IMR-90 (cell line): ENCODE results near the gene EFHC1. TPM values are rescaled to one million over a fixed set of nuclear protein-coding genes. Genes with fewer than 3 reads are reported as not detected.

ENCODE experiments used
- ATAC-seq: fragments of 200-7000 bp; cut with Tn5 transposase; 2 replicates; pipeline ENCODE4 v1.9.1; 2020; ENCODE audit warnings: low read depth, mild to moderate bottlenecking, moderate library complexity
- BruUV-seq: library from RNA; stranded (reverse); fragments of 400-500 nt; replicated peaks from 2 replicates; lab custom pipeline; 2021; lab: Mats Ljungman, UMichigan
- CTCF ChIA-PET: fragments of 300-600 bp; formaldehyde crosslinking; extraction: SDS; loops from one replicate; lab custom pipeline; 2021; ENCODE audit warnings: antibody characterized with exemption; lab: Yijun Ruan, JAX
- POLR2A ChIA-PET: fragments of 300-600 bp; sonication (Branson Sonifier 250); formaldehyde crosslinking; loops from one replicate; lab custom pipeline; 2022; ENCODE audit warnings: antibody characterized with exemption; ENCODE audit not compliant: unreplicated experiment; lab: Charles Lee
- DNase-seq: peaks from one replicate; pipeline ENCODE4 v3.0.0; 2013
- H2AFZ ChIP-seq: replicated peaks from 2 replicates; pipeline ENCODE3; 2013; ENCODE audit warnings: low read length, mild to moderate bottlenecking; ENCODE audit not compliant: poor library complexity
- H2AK5ac ChIP-seq: 2 replicates; pipeline ENCODE4 v1.6.1; 2013; ENCODE audit warnings: low read depth, low read length, inconsistent platforms
- H2AK9ac ChIP-seq: replicated peaks from 2 replicates; pipeline ENCODE3; 2013; ENCODE audit warnings: mild to moderate bottlenecking, low read depth, low read length, moderate library complexity; ENCODE audit not compliant: poor library complexity
- H2BK120ac ChIP-seq: 2 replicates; pipeline ENCODE4 v1.6.1; 2013; ENCODE audit warnings: low read depth, low read length, inconsistent platforms
- H2BK15ac ChIP-seq: 3 replicates; pipeline ENCODE4 v1.6.1; 2013; ENCODE audit warnings: low read depth, low read length, inconsistent platforms
- H2BK20ac ChIP-seq: 2 replicates; pipeline ENCODE4 v1.6.1; 2013; ENCODE audit warnings: low read depth, mild to moderate bottlenecking, inconsistent platforms, low read length, moderate library complexity
- H2BK5ac ChIP-seq: 2 replicates; pipeline ENCODE4 v1.6.1; 2013; ENCODE audit warnings: mild to moderate bottlenecking, low read depth, low read length, inconsistent platforms; ENCODE audit not compliant: poor library complexity, severe bottlenecking
- H3K14ac ChIP-seq: replicated peaks from 2 replicates; pipeline ENCODE4 v1.6.1; 2013; ENCODE audit warnings: low read depth, low read length, inconsistent platforms
- H3K18ac ChIP-seq: 2 replicates; pipeline ENCODE4 v1.6.1; 2013; ENCODE audit warnings: low read depth, low read length, control low read depth
- H3K23ac ChIP-seq: 2 replicates; pipeline ENCODE4 v1.6.1; 2013; ENCODE audit warnings: low read depth, low read length, inconsistent platforms
- H3K27ac ChIP-seq: 2 replicates; pipeline ENCODE4 v1.5.1; 2013; ENCODE audit warnings: mild to moderate bottlenecking, control low read depth, low read length; ENCODE audit not compliant: insufficient read depth
- H3K27me3 ChIP-seq: 2 replicates; pipeline ENCODE4 v1.6.1; 2013; ENCODE audit warnings: low read length; ENCODE audit not compliant: control insufficient read depth, insufficient read depth
- H3K36me3 ChIP-seq: 2 replicates; pipeline ENCODE4 v1.6.1; 2013; ENCODE audit warnings: low read length, mixed read lengths; ENCODE audit not compliant: control insufficient read depth, insufficient read depth
- H3K4ac ChIP-seq: 2 replicates; pipeline ENCODE4 v1.6.1; 2013; ENCODE audit warnings: low read depth, low read length, inconsistent platforms
- H3K4me1 ChIP-seq: 2 replicates; pipeline ENCODE4 v1.6.1; 2013; ENCODE audit warnings: low read length, mixed read lengths; ENCODE audit not compliant: control insufficient read depth, insufficient read depth
- H3K4me2 ChIP-seq: 2 replicates; pipeline ENCODE4 v1.6.1; 2013; ENCODE audit warnings: low read depth, mild to moderate bottlenecking, control low read depth, low read length, moderate library complexity
- H3K4me3 ChIP-seq: 2 replicates; pipeline ENCODE4 v1.5.1; 2013; ENCODE audit warnings: low read depth, mild to moderate bottlenecking, control low read depth, low read length, moderate library complexity; ENCODE audit not compliant: insufficient read depth
- H3K56ac ChIP-seq: 2 replicates; pipeline ENCODE4 v1.6.1; 2013; ENCODE audit warnings: low read length, inconsistent platforms; ENCODE audit not compliant: insufficient read depth; ENCODE audit errors: extremely low read depth
- H3K79me1 ChIP-seq, 2 experiments: 2 replicates each; pipeline ENCODE4 v1.6.1; 2013; ENCODE audit warnings: low read length in 2 of 2, inconsistent platforms in 1 of 2, low read depth in 1 of 2
- H3K9ac ChIP-seq: 2 replicates; pipeline ENCODE4 v1.6.1; 2013; ENCODE audit warnings: low read depth, low read length, control low read depth
- H3K9me1 ChIP-seq: 2 replicates; pipeline ENCODE4 v1.6.1; 2013; ENCODE audit warnings: low read length, inconsistent platforms; ENCODE audit not compliant: insufficient read depth
- H3K9me3 ChIP-seq: 2 replicates; pipeline ENCODE4 v1.6.1; 2013; ENCODE audit warnings: low read length; ENCODE audit not compliant: control insufficient read depth, insufficient read depth
- H4K20me1 ChIP-seq: 2 replicates; pipeline ENCODE4 v1.6.1; 2013; ENCODE audit warnings: low read length, inconsistent platforms; ENCODE audit not compliant: insufficient read depth
- H4K5ac ChIP-seq: 2 replicates; pipeline ENCODE4 v1.6.1; 2013; ENCODE audit warnings: mild to moderate bottlenecking, low read depth, low read length, control low read depth
- H4K8ac ChIP-seq, 2 experiments: 2 replicates each; pipeline ENCODE4 v1.6.1; 2013; ENCODE audit warnings: low read depth in 2 of 2, low read length in 2 of 2, control low read depth in 1 of 2, inconsistent platforms in 1 of 2
- H4K91ac ChIP-seq: 2 replicates; pipeline ENCODE4 v1.6.1; 2013; ENCODE audit warnings: low read depth, low read length, inconsistent platforms; ENCODE audit not compliant: insufficient read depth
- CEBPB ChIP-seq: IDR thresholded peaks from 2 replicates; pipeline ENCODE4 v1.6.1; 2012; ENCODE audit warnings: low read depth, low read length, improper control_type of control experiment
- CTCF ChIP-seq: conservative IDR thresholded peaks from 2 replicates; pipeline ENCODE4 v1.5.1; 2012; ENCODE audit warnings: mild to moderate bottlenecking, low read depth, low read length, improper control_type of control experiment
- ELK1 ChIP-seq: fragments of 150-350 bp; IDR thresholded peaks from 2 replicates; pipeline ENCODE4 v1.6.1; 2016; ENCODE audit warnings: low read depth, mild to moderate bottlenecking, low read length, moderate library complexity, borderline replicate concordance
- MAZ ChIP-seq: IDR thresholded peaks from 2 replicates; pipeline ENCODE4 v1.6.1; 2012; ENCODE audit warnings: low read depth, mild to moderate bottlenecking, low read length, improper control_type of control experiment, moderate library complexity, borderline replicate concordance
- MXI1 ChIP-seq: IDR thresholded peaks from 2 replicates; pipeline ENCODE4 v1.6.1; 2012; ENCODE audit warnings: low read depth, mild to moderate bottlenecking, low read length, moderate library complexity, borderline replicate concordance
- POLR2A ChIP-seq: IDR thresholded peaks from 2 replicates; pipeline ENCODE4 v1.6.1; 2012; ENCODE audit warnings: mild to moderate bottlenecking, low read depth, low read length
- RAD21 ChIP-seq: IDR thresholded peaks from 2 replicates; pipeline ENCODE4 v1.6.1; 2012; ENCODE audit warnings: low read length, improper control_type of control experiment
- RCOR1 ChIP-seq: IDR thresholded peaks from 2 replicates; pipeline ENCODE4 v1.6.1; 2012; ENCODE audit warnings: mild to moderate bottlenecking, low read length, improper control_type of control experiment; ENCODE audit not compliant: insufficient replicate concordance
- RFX5 ChIP-seq: IDR thresholded peaks from 2 replicates; pipeline ENCODE4 v1.8.0; 2012; ENCODE audit warnings: low read depth, mild to moderate bottlenecking, low read length, moderate library complexity
- USF2 ChIP-seq: fragments of 150-350 bp; IDR thresholded peaks from 2 replicates; pipeline ENCODE4 v1.6.1; 2017; ENCODE audit warnings: mild to moderate bottlenecking, antibody characterized with exemption, low read length, low read depth
- WGBS, 2 experiments: methylation state at CpG; one replicate each; pipeline versions ENCODE4 v1.1.5 to v1.1.7; 2013; ENCODE audit warnings: missing lambda C conversion rate in 2 of 2; ENCODE audit not compliant: insufficient read length in 1 of 2; ENCODE audit errors: extremely low coverage in 2 of 2; 5-methylcytosine and 5-hydroxymethylcytosine counted together
- dilution Hi-C: fragments of 300-500 bp; cut with HindIII; formaldehyde crosslinking; loops from one replicate; pipeline ENCODE4 v1.14.3; 2018; ENCODE audit warnings: low sequenced_read_pairs; ENCODE audit not compliant: unreplicated experiment
- in situ Hi-C: fragments of 300-500 bp; cut with MboI; formaldehyde crosslinking; loops from 3 replicates; pipeline ENCODE4 v1.14.3; 2019; ENCODE audit warnings: low sequenced_read_pairs, inconsistent platforms, mixed read lengths
- intact Hi-C: fragments of 100-400 bp; cut with micrococcal nuclease; formaldehyde crosslinking; loops from 2 replicates; pipeline ENCODE4 v1.10.0; 2022
- polyA plus RNA-seq, 3 experiments: library from polyadenylated mRNA; depleted of rRNA; stranded (reverse); fragments of >200 nt; gene quantifications; 2 replicates each; pipeline ENCODE4 v1.2.3, GENCODE V29; 2012; ENCODE audit warnings: low replicate concordance in 1 of 3
- total RNA-seq: library from RNA; depleted of rRNA; stranded (reverse); fragments of >200 nt; gene quantifications from 2 replicates; pipeline ENCODE4 v1.2.3, GENCODE V29; 2012

The EFHC1 gene
- total and polyA plus RNA-seq, 2 of the 4 experiments (the other 2 are of a cell fraction): 14.0 to 23.0 TPM

- H3K14ac ChIP-seq: peak overlapping the region; percentile 92
- peak overlapping the region; percentile 83 for H3K18ac ChIP-seq
- 81% methylated on average over 5 of the region's 8 CpGs; no CpG with 5 or more reads in 1 of the 2 experiments for WGBS, 2 experiments
- dilution Hi-C loops: no loop called here
- ChIA-PET CTCF (interaction anchor here (0.8 kb wide), 1 partner anchor 120 kb away, joined by 3 read pairs; no protein-coding TSS in a partner anchor), POLR2A (no interaction called here)
- no peaks in the 10 kb centered on the region for H3K27me3 ChIP-seq
- H3K9ac ChIP-seq: no peak overlapping the region
- H3K23ac ChIP-seq: peak overlapping the region; percentile 94
- peaks cover 47% of the 10 kb centered on the region for H3K4me1 ChIP-seq
- H4K5ac ChIP-seq: peak overlapping the region; percentile 83
- H3K9me1 ChIP-seq: peaks cover 51% of the 10 kb centered on the region
- no peak overlapping the region for H3K4me2 ChIP-seq
- peak overlapping the region; percentile 86 for H2AK9ac ChIP-seq
- intact Hi-C loops: no loop called here
- peak overlapping the region; percentile 37; the same call in 1 of the 2 replicates for H3K56ac ChIP-seq
- H4K8ac ChIP-seq: peak overlapping the region; percentile 83 to 84
- H3K27ac ChIP-seq: peak overlapping the region; percentile 82
- H4K20me1 ChIP-seq: 0 out of 2 replicates have a peak, but pooled peaks cover 3% of the 10 kb centered on the region
- no peak overlapping the region for H2AFZ ChIP-seq
- H2BK120ac ChIP-seq: peak overlapping the region; percentile 91
- H2AK5ac ChIP-seq: peak overlapping the region; percentile 96
- no peaks in the 10 kb centered on the region for H3K9me3 ChIP-seq
- in situ Hi-C loops: no loop called here
- H3K4me3 ChIP-seq: no peak overlapping the region
- peak overlapping the region; percentile 92 for H3K4ac ChIP-seq
- H2BK20ac ChIP-seq: peak overlapping the region; percentile 91
- H2BK5ac ChIP-seq: peak overlapping the region; percentile 95
- peak overlapping the region; percentile 63 for H2BK15ac ChIP-seq
- no peak for ATAC-seq
- H4K91ac ChIP-seq: peak overlapping the region; percentile 97
- peaks cover 36 to 89% of the 10 kb centered on the region in 2 experiments for H3K79me1 ChIP-seq
- DNase-seq: peak; percentile 57
- H3K36me3 ChIP-seq: peaks cover 27% of the 10 kb centered on the region
- TF ChIP-seq RCOR1: no peak
- TF ChIP-seq MAZ: no peak
- TF ChIP-seq POLR2A: no peak
- TF ChIP-seq MXI1: no peak
- no peak for TF ChIP-seq USF2
- TF ChIP-seq CEBPB: no peak
- TF ChIP-seq ELK1: no peak
- no peak for TF ChIP-seq CTCF
- TF ChIP-seq RAD21: no peak
- no peak for TF ChIP-seq RFX5
- no TSS peak for BruUV-seq
Observed at GRCh38 chr6:52537001-52537753, 117.0 kb downstream of the EFHC1 start.
